NK-92 treated with Interleukin-12 subunit alpha and Interleukin-12 subunit beta, amount 100 ng/mL, for 24 hours (cell line): ENCODE measurements around the gene LDLRAD3.

ENCODE experiments used
- DNase-seq: peaks from one replicate; lab custom pipeline; 2025; lab: John Stamatoyannopoulos, UW

Gene LDLRAD3

GRCh38 chr11:36240173-36240572 is 296.3 kb downstream of the LDLRAD3 start:
- no peak for DNase-seq

- no peak for DNase-seq
Measured at GRCh38 chr11:36240801-36241200, 296.9 kb downstream of the LDLRAD3 start.

GRCh38 chr11:36241497-36241896 is 297.6 kb downstream of the LDLRAD3 start:
- DNase-seq = no peak

GRCh38 chr11:36243641-36244040 is 299.8 kb downstream of the LDLRAD3 start:
- DNase-seq = no peak

GRCh38 chr11:36247493-36247892 is 303.6 kb downstream of the LDLRAD3 start:
- no peak for DNase-seq

- DNase-seq = no peak
Measured at GRCh38 chr11:36248436-36248835, 304.6 kb downstream of the LDLRAD3 start.

- no peak for DNase-seq
Measured at GRCh38 chr11:36249246-36249645, 305.4 kb downstream of the LDLRAD3 start.

GRCh38 chr11:36251823-36252222 is 308.0 kb downstream of the LDLRAD3 start:
- DNase-seq = no peak

- no peak for DNase-seq
Measured at GRCh38 chr11:36253238-36253637, 309.4 kb downstream of the LDLRAD3 start.

GRCh38 chr11:36254713-36255112 is 310.9 kb downstream of the LDLRAD3 start:
- no peak for DNase-seq

GRCh38 chr11:36257351-36257750 is 313.5 kb downstream of the LDLRAD3 start:
- no peak for DNase-seq

- no peak for DNase-seq
Measured at GRCh38 chr11:36258730-36259360, 315.0 kb downstream of the LDLRAD3 start.

GRCh38 chr11:36261094-36261493 is 317.2 kb downstream of the LDLRAD3 start:
- DNase-seq = no peak

- DNase-seq = no peak
Measured at GRCh38 chr11:36264011-36264972, 320.4 kb downstream of the LDLRAD3 start.

GRCh38 chr11:36264973-36265344 is 321.1 kb downstream of the LDLRAD3 start:
- DNase-seq = no peak

- DNase-seq = peak; percentile 11
Measured at GRCh38 chr11:36265793-36266628, 322.1 kb downstream of the LDLRAD3 start.

- DNase-seq = no peak
Measured at GRCh38 chr11:36266767-36267166, 322.9 kb downstream of the LDLRAD3 start.

- DNase-seq = no peak
Measured at GRCh38 chr11:36268337-36268985, 324.6 kb downstream of the LDLRAD3 start.

GRCh38 chr11:36270701-36271100 is 326.8 kb downstream of the LDLRAD3 start:
- no peak for DNase-seq

- DNase-seq = no peak
Measured at GRCh38 chr11:36271794-36272407, 328.0 kb downstream of the LDLRAD3 start.

GRCh38 chr11:36273110-36273509 is 329.2 kb downstream of the LDLRAD3 start:
- DNase-seq = no peak
